PC-9 (cell line): ENCODE measurements around the gene CHSY3. TPM values are rescaled to one million over a fixed set of nuclear protein-coding genes. Genes with fewer than 3 reads are reported as not detected.

Experiments used
- BruUV-seq: library from RNA; stranded (reverse); fragments of 400-500 nt; replicated peaks from 2 replicates; lab custom pipeline; 2021; lab: Mats Ljungman, UMichigan
- CTCF ChIA-PET: fragments of 300-600 bp; sonication (Branson Sonifier 250); formaldehyde crosslinking; loops from one replicate; lab custom pipeline; 2022; ENCODE audit warnings: antibody characterized with exemption; lab: Charles Lee
- POLR2A ChIA-PET: fragments of 300-600 bp; sonication (Branson Sonifier 250); formaldehyde crosslinking; loops from one replicate; lab custom pipeline; 2022; ENCODE audit warnings: antibody characterized with exemption; ENCODE audit not compliant: unreplicated experiment; lab: Charles Lee
- DNase-seq, 2 experiments: peaks; one replicate each; pipeline versions ENCODE4 v3.0.0 to v3.0.0-alpha.2; 2015 to 2022; ENCODE audit warnings: mixed read lengths in 1 of 2
- H2AFZ ChIP-seq: fragments of 200-600 bp; sonication (generic); 2 replicates; pipeline ENCODE4 v1.8.1; 2017; ENCODE audit warnings: antibody characterized with exemption
- H3F3A ChIP-seq: fragments of 200-600 bp; sonication (generic); 2 replicates; pipeline ENCODE4 v1.8.1; 2017; ENCODE audit warnings: antibody characterized with exemption, mild to moderate bottlenecking, low read depth; ENCODE audit not compliant: insufficient read depth
- H3K27ac ChIP-seq: fragments of 200-600 bp; sonication (generic); 2 replicates; pipeline ENCODE4 v1.6.1; 2016; ENCODE audit warnings: mixed run types
- H3K27me3 ChIP-seq: fragments of 200-600 bp; sonication (generic); 2 replicates; pipeline ENCODE4 v1.6.1; 2016; ENCODE audit warnings: low read depth, mixed run types; ENCODE audit not compliant: insufficient read depth
- H3K36me3 ChIP-seq: fragments of 200-600 bp; sonication (generic); 2 replicates; pipeline ENCODE4 v1.6.1; 2016; ENCODE audit warnings: low read depth, mixed run types
- H3K4me1 ChIP-seq: fragments of 200-600 bp; sonication (generic); replicated peaks from 2 replicates; pipeline ENCODE4 v1.6.1; 2016; ENCODE audit warnings: mixed run types; ENCODE audit not compliant: insufficient read depth
- H3K4me2 ChIP-seq: fragments of 200-600 bp; sonication (generic); 2 replicates; pipeline ENCODE4 v1.6.1; 2017; ENCODE audit warnings: mixed run types
- H3K4me3 ChIP-seq: fragments of 200-600 bp; sonication (generic); 2 replicates; pipeline ENCODE4 v1.6.1; 2016; ENCODE audit warnings: mixed run types
- H3K79me2 ChIP-seq: fragments of 200-600 bp; sonication (generic); 2 replicates; pipeline ENCODE4 v1.6.1; 2017; ENCODE audit warnings: low read depth, mixed run types
- H3K9me2 ChIP-seq: fragments of 200-600 bp; sonication (generic); 2 replicates; pipeline ENCODE4 v1.8.1; 2017; ENCODE audit warnings: mild to moderate bottlenecking; ENCODE audit not compliant: insufficient read depth
- H3K9me3 ChIP-seq: fragments of 200-600 bp; sonication (generic); 2 replicates; pipeline ENCODE4 v1.8.1; 2016; ENCODE audit warnings: low read depth; ENCODE audit not compliant: insufficient read depth
- H4K20me1 ChIP-seq: fragments of 200-600 bp; sonication (generic); 2 replicates; pipeline ENCODE4 v1.8.1; 2017; ENCODE audit not compliant: insufficient read depth
- EZH2 ChIP-seq: fragments of 200-600 bp; sonication (generic); IDR thresholded peaks from 2 replicates; pipeline ENCODE4 v1.8.0; 2017; ENCODE audit warnings: antibody characterized with exemption, low read depth
- intact Hi-C: fragments of 100-400 bp; cut with micrococcal nuclease; formaldehyde crosslinking; loops from one replicate; pipeline ENCODE4 v1.10.0; 2022; ENCODE audit not compliant: unreplicated experiment
- total RNA-seq: library from RNA; stranded (reverse); gene quantifications from 2 replicates; pipeline ENCODE4 v1.2.3, GENCODE V29; 2021
- TF ChIP-seq, protein P1 (sequence below): fragments of 200-600 bp; sonication (generic); conservative IDR thresholded peaks from 2 replicates; pipeline ENCODE4 v1.6.1; 2017; ENCODE audit warnings: mixed run types, antibody characterized with exemption, mild to moderate bottlenecking, moderate library complexity

CHSY3 gene
- total RNA-seq, 1 experiment from 2014 or later = 0.17 TPM

DNA sequence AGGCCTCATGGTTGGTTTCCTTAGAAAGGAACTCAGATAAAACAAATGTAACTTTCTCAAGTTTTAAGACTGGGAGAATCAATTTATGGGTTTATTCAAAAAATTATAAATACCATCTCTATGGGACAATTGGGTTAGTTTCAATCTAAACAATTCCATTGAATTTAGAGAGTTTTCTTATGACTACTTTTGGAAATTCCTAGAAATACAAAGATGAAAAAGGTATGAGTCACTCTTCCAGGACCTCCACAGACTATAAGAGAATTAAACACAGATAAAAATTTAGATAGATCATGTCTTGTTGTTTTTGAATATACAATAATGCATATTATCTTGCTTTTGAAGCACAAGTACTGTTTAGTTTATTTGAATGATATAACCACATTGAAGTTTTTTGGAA lies 188.7 kb downstream of the CHSY3 start:
- ChIA-PET POLR2A (no interaction called here), CTCF (no interaction called here)
- Histone ChIP-seq H3K27me3 (no peaks in the 10 kb centered on the region), H2AFZ (no peak overlapping the region), H3K4me2 (no peak overlapping the region), H3K79me2 (no peaks in the 10 kb centered on the region), H3F3A (no peaks in the 10 kb centered on the region), H3K4me3 (no peak overlapping the region), H3K27ac (no peak overlapping the region), H3K9me2 (no peaks in the 10 kb centered on the region), H3K36me3 (no peaks in the 10 kb centered on the region), H3K9me3 (no peaks in the 10 kb centered on the region), H4K20me1 (no peaks in the 10 kb centered on the region), H3K4me1 (no peaks in the 10 kb centered on the region)
- no peak for TF ChIP-seq EZH2
- TF ChIP-seq, protein P1, sequence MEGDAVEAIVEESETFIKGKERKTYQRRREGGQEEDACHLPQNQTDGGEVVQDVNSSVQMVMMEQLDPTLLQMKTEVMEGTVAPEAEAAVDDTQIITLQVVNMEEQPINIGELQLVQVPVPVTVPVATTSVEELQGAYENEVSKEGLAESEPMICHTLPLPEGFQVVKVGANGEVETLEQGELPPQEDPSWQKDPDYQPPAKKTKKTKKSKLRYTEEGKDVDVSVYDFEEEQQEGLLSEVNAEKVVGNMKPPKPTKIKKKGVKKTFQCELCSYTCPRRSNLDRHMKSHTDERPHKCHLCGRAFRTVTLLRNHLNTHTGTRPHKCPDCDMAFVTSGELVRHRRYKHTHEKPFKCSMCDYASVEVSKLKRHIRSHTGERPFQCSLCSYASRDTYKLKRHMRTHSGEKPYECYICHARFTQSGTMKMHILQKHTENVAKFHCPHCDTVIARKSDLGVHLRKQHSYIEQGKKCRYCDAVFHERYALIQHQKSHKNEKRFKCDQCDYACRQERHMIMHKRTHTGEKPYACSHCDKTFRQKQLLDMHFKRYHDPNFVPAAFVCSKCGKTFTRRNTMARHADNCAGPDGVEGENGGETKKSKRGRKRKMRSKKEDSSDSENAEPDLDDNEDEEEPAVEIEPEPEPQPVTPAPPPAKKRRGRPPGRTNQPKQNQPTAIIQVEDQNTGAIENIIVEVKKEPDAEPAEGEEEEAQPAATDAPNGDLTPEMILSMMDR = no peak
- no peak for DNase-seq
- intact Hi-C loops = no loop called here
- no TSS peak for BruUV-seq

DNA sequence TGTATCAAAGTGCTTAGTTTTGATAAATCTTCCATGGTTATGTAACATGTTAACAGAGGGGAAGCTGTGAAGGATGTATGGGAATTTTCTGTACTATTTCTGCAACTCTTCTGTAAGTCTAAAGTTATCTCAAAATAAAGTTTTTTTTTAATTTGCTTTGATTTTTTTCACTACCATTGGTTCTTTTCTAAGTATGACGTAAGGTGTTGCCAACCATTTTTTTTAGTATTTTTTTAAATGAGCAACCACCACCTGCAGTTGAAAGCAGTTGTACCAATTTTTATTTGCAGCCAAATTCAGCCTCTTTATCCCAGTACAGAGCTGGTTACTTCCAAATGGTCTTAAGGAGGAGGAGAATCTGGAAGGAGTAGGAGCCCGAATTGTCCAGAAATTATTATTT lies 192.2 kb downstream of the CHSY3 start:
- TF ChIP-seq, protein P1 = no peak
- TF ChIP-seq EZH2 = no peak
- DNase-seq = no peak
- BruUV-seq = no TSS peak
- Histone ChIP-seq H3K36me3 (no peaks in the 10 kb centered on the region), H3F3A (no peaks in the 10 kb centered on the region), H3K27ac (no peak overlapping the region), H3K9me2 (no peaks in the 10 kb centered on the region), H3K4me1 (no peaks in the 10 kb centered on the region), H3K9me3 (no peaks in the 10 kb centered on the region), H3K4me2 (no peak overlapping the region), H3K79me2 (no peaks in the 10 kb centered on the region), H4K20me1 (no peaks in the 10 kb centered on the region), H2AFZ (no peak overlapping the region), H3K4me3 (no peak overlapping the region), H3K27me3 (no peaks in the 10 kb centered on the region)
- CTCF ChIA-PET = no interaction called here
- POLR2A ChIA-PET = no interaction called here
- intact Hi-C loops = no loop called here

DNA sequence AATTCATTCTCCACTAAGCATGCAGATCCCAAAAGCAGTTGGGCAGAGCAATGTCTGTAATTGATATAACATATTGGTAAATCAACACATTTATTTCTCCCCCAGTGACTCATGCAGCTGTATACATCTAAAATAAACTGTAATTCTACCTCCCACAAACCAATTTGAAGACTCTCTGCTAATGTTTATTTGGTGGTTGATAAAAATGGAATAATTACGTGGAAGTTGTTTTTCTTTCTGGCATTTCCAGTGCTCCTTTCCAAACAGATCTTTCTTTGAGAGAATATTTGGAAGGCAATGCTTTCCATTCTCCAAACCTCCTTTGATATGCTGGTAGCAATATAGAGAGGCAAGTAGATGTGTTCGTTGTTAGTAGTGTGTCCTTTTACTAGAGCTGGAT lies 194.7 kb downstream of the CHSY3 start:
- H3K79me2 ChIP-seq = no peaks in the 10 kb centered on the region
- H3K36me3 ChIP-seq = no peaks in the 10 kb centered on the region
- no peaks in the 10 kb centered on the region for H3K4me1 ChIP-seq
- no peak overlapping the region for H3K27ac ChIP-seq
- H3K4me3 ChIP-seq = no peak overlapping the region
- POLR2A ChIA-PET = no interaction called here
- no peaks in the 10 kb centered on the region for H3K9me3 ChIP-seq
- H3K27me3 ChIP-seq = no peaks in the 10 kb centered on the region
- no peaks in the 10 kb centered on the region for H3F3A ChIP-seq
- no peaks in the 10 kb centered on the region for H4K20me1 ChIP-seq
- TF ChIP-seq, protein P1 = no peak
- TF ChIP-seq EZH2 = no peak
- no peak overlapping the region for H2AFZ ChIP-seq
- CTCF ChIA-PET = interaction anchor here (0.6 kb wide), 1 partner anchor 1007 kb away, joined by 3 read pairs; no protein-coding TSS in a partner anchor
- H3K4me2 ChIP-seq = no peak overlapping the region
- no peaks in the 10 kb centered on the region for H3K9me2 ChIP-seq
- DNase-seq = no peak
- intact Hi-C loops = no loop called here
- BruUV-seq = no TSS peak
